Liver (tissue), 9 donors: ENCODE results near the gene CNKSR3. TPM values are rescaled to one million over a fixed set of nuclear protein-coding genes. Genes with fewer than 3 reads are reported as not detected.

Experiments
- DNase-seq: peaks from one replicate; pipeline ENCODE4 v3.0.0-alpha.2; 2017; ENCODE audit warnings: low spot score
- H3K27ac ChIP-seq, 2 donors: one replicate each; pipeline ENCODE4 v1.7.0; 2013; ENCODE audit warnings: inconsistent platforms in 2 of 2, low read length in 2 of 2, control low read depth in 1 of 2, low read depth in 1 of 2, mild to moderate bottlenecking in 1 of 2
- H3K27me3 ChIP-seq, 4 donors: one replicate each; pipeline versions ENCODE4 v1.6.1 to v1.7.0; 2013; ENCODE audit warnings: low read length in 3 of 4, inconsistent platforms in 1 of 4, mild to moderate bottlenecking in 1 of 4, moderate library complexity in 1 of 4; ENCODE audit not compliant: control insufficient read depth in 4 of 4, insufficient read depth in 4 of 4
- H3K36me3 ChIP-seq, 4 donors: one replicate each; pipeline versions ENCODE4 v1.6.1 to v1.7.0; 2013; ENCODE audit warnings: low read length in 3 of 4, mild to moderate bottlenecking in 3 of 4, low read depth in 1 of 4, moderate library complexity in 1 of 4; ENCODE audit not compliant: control insufficient read depth in 4 of 4, insufficient read depth in 3 of 4
- H3K4me1 ChIP-seq, 4 donors: one replicate each; pipeline versions ENCODE4 v1.6.1 to v1.7.0; 2013; ENCODE audit warnings: low read length in 3 of 4, mild to moderate bottlenecking in 3 of 4, moderate library complexity in 1 of 4; ENCODE audit not compliant: control insufficient read depth in 4 of 4, insufficient read depth in 4 of 4
- H3K4me3 ChIP-seq, 3 donors: one replicate each; pipeline versions ENCODE4 v1.6.1 to v1.7.0; 2013; ENCODE audit warnings: low read length in 3 of 3, control low read depth in 1 of 3, low read depth in 1 of 3, mild to moderate bottlenecking in 1 of 3
- H3K9ac ChIP-seq, 2 donors: one replicate each; pipeline ENCODE4 v1.7.0; 2013; ENCODE audit warnings: low read length in 2 of 2, mild to moderate bottlenecking in 2 of 2, moderate library complexity in 2 of 2, control low read depth in 1 of 2, low read depth in 1 of 2
- H3K9me3 ChIP-seq, 4 donors: one replicate each; pipeline versions ENCODE4 v1.6.1 to v1.7.0; 2013; ENCODE audit warnings: low read length in 3 of 4; ENCODE audit not compliant: control insufficient read depth in 4 of 4
- EGR1 ChIP-seq, 2 donors: IDR thresholded peaks; 2 replicates each; pipeline ENCODE4 v1.6.1; 2016 to 2018; ENCODE audit warnings: antibody characterized with exemption in 2 of 2, low read depth in 2 of 2
- FOXA1 ChIP-seq: IDR thresholded peaks from 2 replicates; pipeline ENCODE4 v1.6.1; 2016; ENCODE audit warnings: antibody characterized with exemption
- FOXA2 ChIP-seq: IDR thresholded peaks from 2 replicates; pipeline ENCODE4 v1.6.1; 2016; ENCODE audit warnings: antibody characterized with exemption
- GABPA ChIP-seq, 2 donors: IDR thresholded peaks in 1 of 2; conservative IDR thresholded peaks in 1 of 2; 2 replicates each; pipeline ENCODE4 v1.6.1; 2016; ENCODE audit warnings: antibody characterized with exemption in 2 of 2, mild to moderate bottlenecking in 1 of 2, moderate library complexity in 1 of 2
- HNF4A ChIP-seq, 2 donors: conservative IDR thresholded peaks; 2 replicates each; pipeline ENCODE4 v1.6.1; 2016; ENCODE audit warnings: antibody characterized with exemption in 2 of 2, mild to moderate bottlenecking in 2 of 2
- HNF4G ChIP-seq: IDR thresholded peaks from 2 replicates; pipeline ENCODE4 v1.6.1; 2016; ENCODE audit warnings: antibody characterized with exemption
- JUND ChIP-seq, 2 donors: IDR thresholded peaks; 2 replicates each; pipeline ENCODE4 v1.6.1; 2016; ENCODE audit warnings: antibody characterized with exemption in 2 of 2
- MAX ChIP-seq: IDR thresholded peaks from 2 replicates; pipeline ENCODE4 v1.6.1; 2016; ENCODE audit warnings: antibody characterized with exemption
- NR2F2 ChIP-seq: IDR thresholded peaks from 2 replicates; pipeline ENCODE4 v1.6.1; 2016; ENCODE audit warnings: antibody characterized with exemption
- RAD21 ChIP-seq, 2 donors: IDR thresholded peaks; 2 replicates each; pipeline ENCODE4 v1.6.1; 2016; ENCODE audit warnings: antibody characterized with exemption in 2 of 2, mild to moderate bottlenecking in 2 of 2
- REST ChIP-seq: IDR thresholded peaks from 2 replicates; pipeline ENCODE4 v1.6.1; 2016; ENCODE audit warnings: antibody characterized with exemption, mild to moderate bottlenecking
- RXRA ChIP-seq, 2 donors: IDR thresholded peaks; 2 replicates each; pipeline ENCODE4 v1.6.1; 2017 to 2018; ENCODE audit warnings: antibody characterized with exemption in 2 of 2, mild to moderate bottlenecking in 1 of 2
- SP1 ChIP-seq: IDR thresholded peaks from 2 replicates; pipeline ENCODE4 v1.6.1; 2018; ENCODE audit warnings: antibody characterized with exemption, mild to moderate bottlenecking
- TAF1 ChIP-seq: conservative IDR thresholded peaks from 2 replicates; pipeline ENCODE4 v1.6.1; 2016; ENCODE audit warnings: antibody characterized with exemption, mild to moderate bottlenecking
- YY1 ChIP-seq: IDR thresholded peaks from 2 replicates; pipeline ENCODE4 v1.6.1; 2016; ENCODE audit warnings: antibody characterized with exemption, mild to moderate bottlenecking
- WGBS: extraction: QIAGEN DNeasy Blood & Tissue Kit; methylation state at CpG from one replicate; pipeline ENCODE4 v1.1.7; 2013; 5-methylcytosine and 5-hydroxymethylcytosine counted together
- polyA plus RNA-seq, 2 donors: library from polyadenylated mRNA; stranded (reverse) in 1 of 2; unstranded in 1 of 2; fragments of 200-250 nt in 1 of 2; fragments of >200 nt in 1 of 2; fragmentation: Nextera tagmentation in 1 of 2; extraction: Ambion mirVana in 1 of 2; gene quantifications; one replicate each; pipeline versions ENCODE4 v1.2.1 to v1.2.3, GENCODE V29; 2013 to 2015
- total RNA-seq, 2 donors: library from RNA; depleted of rRNA; stranded (reverse); fragments of >200 nt; gene quantifications; one replicate each; pipeline ENCODE4 v1.2.3, GENCODE V29; 2014
- TF ChIP-seq, protein P1 (sequence below): IDR thresholded peaks from 2 replicates; pipeline ENCODE4 v1.6.1; 2016; ENCODE audit warnings: antibody characterized with exemption
- TF ChIP-seq, protein P2 (sequence below): fragments of 150-350 bp; IDR thresholded peaks from 2 replicates; pipeline ENCODE4 v1.5.1; 2017; ENCODE audit warnings: improper control_type of control experiment, low read depth, low read length; ENCODE audit not compliant: missing input control
- TF ChIP-seq, protein P3 (sequence below): IDR thresholded peaks from 2 replicates; pipeline ENCODE4 v1.6.1; 2016; ENCODE audit warnings: antibody characterized with exemption
- donor health status: healthy.
- donor health status: healthy.
- donor health status: healthy.
- donor health status: healthy.
- donor health status: healthy.

CNKSR3 gene
- total and polyA plus RNA-seq, 4 donors, result 6.4 to 22.7 (median 15.0) TPM

- no peak overlapping the region for H3K4me3 ChIP-seq
- 76% methylated on average over 7 of the region's 7 CpGs for WGBS
- no peak overlapping the region for H3K9ac ChIP-seq
- TF ChIP-seq FOXA2 (no peak), REST (no peak), YY1 (no peak), JUND (IDR thresholded peaks at IDR 0.05) (no peak), SP1 (no peak), FOXA1 (no peak), HNF4A (conservative IDR thresholded peaks at IDR 0.05) (no peak), MAX (no peak), RAD21 (IDR thresholded peaks at IDR 0.05) (no peak), NR2F2 (no peak), EGR1 (IDR thresholded peaks at IDR 0.05; ENCODE audit: low read depth in 2 of 2) (no peak), HNF4G (no peak)
- TF ChIP-seq, protein P1, sequence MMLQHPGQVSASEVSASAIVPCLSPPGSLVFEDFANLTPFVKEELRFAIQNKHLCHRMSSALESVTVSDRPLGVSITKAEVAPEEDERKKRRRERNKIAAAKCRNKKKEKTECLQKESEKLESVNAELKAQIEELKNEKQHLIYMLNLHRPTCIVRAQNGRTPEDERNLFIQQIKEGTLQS, result no peak
- H3K4me1 ChIP-seq, result no peaks in the 10 kb centered on the region
- no peak overlapping the region for H3K27ac ChIP-seq
- no peak for DNase-seq
- no peaks in the 10 kb centered on the region for H3K9me3 ChIP-seq
- no peaks in the 10 kb centered on the region for H3K27me3 ChIP-seq
- no peaks in the 10 kb centered on the region for H3K36me3 ChIP-seq
These were observed 44.7 kb upstream of the CNKSR3 start for GRCh38 chr6:154555073-154555677.

- H3K9me3 ChIP-seq, result no peaks in the 10 kb centered on the region
- no peak overlapping the region for H3K4me3 ChIP-seq
- TF ChIP-seq FOXA1 (no peak), TAF1 (no peak), HNF4G (no peak), GABPA (IDR thresholded peaks at IDR 0.05 in 1 of 2, conservative IDR thresholded peaks at IDR 0.05 in 1 of 2) (no peak), YY1 (no peak), FOXA2 (no peak), HNF4A (conservative IDR thresholded peaks at IDR 0.05) (no peak), JUND (IDR thresholded peaks at IDR 0.05) (no peak), MAX (no peak), RAD21 (IDR thresholded peaks at IDR 0.05) (no peak), REST (no peak), SP1 (no peak), NR2F2 (no peak), EGR1 (IDR thresholded peaks at IDR 0.05; ENCODE audit: low read depth in 2 of 2) (no peak), RXRA (IDR thresholded peaks at IDR 0.05) (no peak)
- TF ChIP-seq, protein P2, sequence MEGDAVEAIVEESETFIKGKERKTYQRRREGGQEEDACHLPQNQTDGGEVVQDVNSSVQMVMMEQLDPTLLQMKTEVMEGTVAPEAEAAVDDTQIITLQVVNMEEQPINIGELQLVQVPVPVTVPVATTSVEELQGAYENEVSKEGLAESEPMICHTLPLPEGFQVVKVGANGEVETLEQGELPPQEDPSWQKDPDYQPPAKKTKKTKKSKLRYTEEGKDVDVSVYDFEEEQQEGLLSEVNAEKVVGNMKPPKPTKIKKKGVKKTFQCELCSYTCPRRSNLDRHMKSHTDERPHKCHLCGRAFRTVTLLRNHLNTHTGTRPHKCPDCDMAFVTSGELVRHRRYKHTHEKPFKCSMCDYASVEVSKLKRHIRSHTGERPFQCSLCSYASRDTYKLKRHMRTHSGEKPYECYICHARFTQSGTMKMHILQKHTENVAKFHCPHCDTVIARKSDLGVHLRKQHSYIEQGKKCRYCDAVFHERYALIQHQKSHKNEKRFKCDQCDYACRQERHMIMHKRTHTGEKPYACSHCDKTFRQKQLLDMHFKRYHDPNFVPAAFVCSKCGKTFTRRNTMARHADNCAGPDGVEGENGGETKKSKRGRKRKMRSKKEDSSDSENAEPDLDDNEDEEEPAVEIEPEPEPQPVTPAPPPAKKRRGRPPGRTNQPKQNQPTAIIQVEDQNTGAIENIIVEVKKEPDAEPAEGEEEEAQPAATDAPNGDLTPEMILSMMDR, result no peak
- TF ChIP-seq, protein P1, result no peak
- TF ChIP-seq, protein P3, sequence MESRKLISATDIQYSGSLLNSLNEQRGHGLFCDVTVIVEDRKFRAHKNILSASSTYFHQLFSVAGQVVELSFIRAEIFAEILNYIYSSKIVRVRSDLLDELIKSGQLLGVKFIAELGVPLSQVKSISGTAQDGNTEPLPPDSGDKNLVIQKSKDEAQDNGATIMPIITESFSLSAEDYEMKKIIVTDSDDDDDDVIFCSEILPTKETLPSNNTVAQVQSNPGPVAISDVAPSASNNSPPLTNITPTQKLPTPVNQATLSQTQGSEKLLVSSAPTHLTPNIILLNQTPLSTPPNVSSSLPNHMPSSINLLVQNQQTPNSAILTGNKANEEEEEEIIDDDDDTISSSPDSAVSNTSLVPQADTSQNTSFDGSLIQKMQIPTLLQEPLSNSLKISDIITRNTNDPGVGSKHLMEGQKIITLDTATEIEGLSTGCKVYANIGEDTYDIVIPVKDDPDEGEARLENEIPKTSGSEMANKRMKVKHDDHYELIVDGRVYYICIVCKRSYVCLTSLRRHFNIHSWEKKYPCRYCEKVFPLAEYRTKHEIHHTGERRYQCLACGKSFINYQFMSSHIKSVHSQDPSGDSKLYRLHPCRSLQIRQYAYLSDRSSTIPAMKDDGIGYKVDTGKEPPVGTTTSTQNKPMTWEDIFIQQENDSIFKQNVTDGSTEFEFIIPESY, result no peak
- H3K9ac ChIP-seq, result no peak overlapping the region
- no peak for DNase-seq
- H3K36me3 ChIP-seq, result no peaks in the 10 kb centered on the region
- no peak overlapping the region for H3K27ac ChIP-seq
- H3K27me3 ChIP-seq, result no peaks in the 10 kb centered on the region
- H3K4me1 ChIP-seq, result no peaks in the 10 kb centered on the region
- 85% methylated on average over 6 of the region's 6 CpGs for WGBS
These were observed 44.0 kb upstream of the CNKSR3 start for GRCh38 chr6:154554491-154554890.
